ENCODE data around the gene VAC14.

VAC14 gene

DNA sequence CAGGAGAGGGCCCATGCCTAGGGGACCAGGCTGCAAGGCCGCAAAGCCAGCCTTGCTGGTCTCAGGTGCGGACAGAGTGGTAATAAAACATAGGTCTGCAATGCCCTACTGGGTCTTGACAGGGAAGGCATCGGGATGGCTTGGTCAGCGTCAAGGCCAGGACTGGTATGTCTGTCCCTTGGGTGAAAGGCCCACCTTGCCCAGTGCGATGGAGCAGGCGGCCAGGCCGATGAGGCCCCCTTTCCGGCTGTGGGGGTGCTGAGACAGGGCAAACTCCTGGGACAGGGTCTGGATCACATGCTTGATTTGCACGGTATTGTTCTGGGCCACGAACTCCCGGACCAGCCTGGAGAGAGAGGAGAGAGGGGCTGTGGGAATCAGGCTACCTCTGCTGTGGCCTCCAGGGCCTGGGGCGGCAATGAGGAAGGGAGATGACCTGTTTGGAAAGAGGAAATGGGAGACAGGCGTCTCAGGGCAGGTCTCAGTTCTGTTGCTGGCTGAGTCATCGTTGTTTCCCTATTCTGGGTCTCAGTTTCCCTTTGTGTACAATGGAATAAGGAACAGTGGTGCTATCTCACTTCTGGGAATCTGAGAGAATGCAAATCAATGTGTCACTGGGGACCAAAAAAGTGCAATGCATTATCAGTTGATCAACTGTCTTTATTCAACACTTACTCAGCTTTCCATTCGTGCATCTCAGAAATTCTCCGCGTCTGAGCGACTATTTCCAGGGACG is 14.8 kb downstream of the VAC14 start:
- DNase-seq (ENCODE audit: low read depth, low spot score): no peak

DNA sequence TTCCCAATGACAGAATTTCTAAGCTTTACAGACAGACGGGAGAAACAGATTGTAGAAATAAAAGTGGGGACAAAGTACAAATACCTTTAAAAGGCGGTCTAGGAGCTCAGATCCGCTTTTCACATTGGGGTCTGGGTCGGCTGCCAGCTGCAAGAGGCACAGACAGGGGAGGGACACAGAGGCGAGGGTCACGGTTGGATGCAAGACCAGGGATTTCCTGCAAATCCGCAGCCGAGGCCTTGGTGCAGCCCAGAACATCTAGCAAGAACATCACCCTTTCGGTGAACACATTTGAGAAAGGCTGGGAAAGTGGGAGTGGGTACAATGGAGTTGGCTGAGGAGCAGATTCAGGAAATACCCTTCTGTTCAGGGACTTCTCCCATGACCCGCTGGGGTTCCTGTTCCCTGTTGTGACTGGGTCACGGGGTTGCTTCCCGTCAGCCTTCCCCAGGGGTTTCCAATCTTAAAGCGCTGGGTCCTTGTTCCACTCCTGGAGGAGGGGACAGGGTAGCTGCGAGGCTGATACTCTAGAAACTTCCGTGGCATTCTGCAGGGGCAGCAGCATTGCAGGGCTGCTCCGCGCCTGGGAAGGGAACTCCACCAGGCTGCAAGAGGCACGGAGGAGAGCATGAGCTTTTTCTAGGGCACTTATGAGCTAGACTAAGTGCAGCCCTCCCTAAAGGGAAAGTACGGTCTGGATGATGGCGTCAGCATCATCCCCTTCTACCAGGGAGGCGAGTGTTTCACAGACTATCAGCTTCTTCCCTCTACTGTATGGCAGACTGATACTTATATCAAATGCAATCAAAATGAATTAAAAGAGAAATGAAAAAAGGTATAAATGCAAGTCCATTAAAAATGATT is 16.0 kb downstream of the VAC14 start:
- no peak for DNase-seq (ENCODE audit: low read depth, low spot score)

DNA sequence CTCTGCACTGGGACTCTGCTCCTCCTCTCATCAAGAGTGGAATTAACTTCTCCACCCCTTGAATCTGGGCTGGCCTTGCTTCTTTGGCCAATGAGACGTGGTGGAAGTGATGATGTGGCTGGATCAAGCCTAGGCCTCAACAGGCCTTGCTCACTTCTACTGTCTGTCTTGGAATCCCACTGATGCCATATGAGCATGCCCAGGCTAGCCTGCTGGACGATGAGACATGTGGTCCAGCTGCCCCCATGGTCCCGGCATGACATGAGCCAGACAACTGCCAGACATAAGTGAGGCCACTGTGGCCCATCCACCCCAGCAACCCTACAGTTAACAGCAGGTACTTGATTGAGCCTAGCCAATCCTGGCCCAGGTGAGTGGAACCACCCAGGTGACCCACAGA is 18.7 kb downstream of the VAC14 start:
- no peak for DNase-seq (ENCODE audit: low read depth, low spot score)

DNA sequence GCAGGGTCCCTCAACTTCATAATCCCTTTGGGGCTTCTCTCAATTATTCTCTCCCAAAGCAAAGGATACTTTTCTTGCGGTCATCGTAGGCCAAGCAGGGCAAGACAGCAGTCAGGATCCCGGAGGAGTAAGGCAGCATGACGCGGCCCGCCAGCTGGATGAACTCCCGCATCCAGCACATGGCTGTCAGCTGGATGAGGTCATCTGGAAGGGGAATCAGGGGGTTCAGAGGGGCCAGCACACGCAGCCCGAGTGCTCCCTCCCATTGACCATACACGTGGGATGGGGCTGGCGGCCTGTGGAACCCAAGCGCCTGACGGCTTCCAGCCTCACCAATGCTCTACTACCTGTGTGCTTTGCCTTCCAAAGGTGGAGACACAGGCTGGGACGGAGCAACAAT is 19.2 kb downstream of the VAC14 start:
- no peak for DNase-seq (ENCODE audit: low read depth, low spot score)

DNA sequence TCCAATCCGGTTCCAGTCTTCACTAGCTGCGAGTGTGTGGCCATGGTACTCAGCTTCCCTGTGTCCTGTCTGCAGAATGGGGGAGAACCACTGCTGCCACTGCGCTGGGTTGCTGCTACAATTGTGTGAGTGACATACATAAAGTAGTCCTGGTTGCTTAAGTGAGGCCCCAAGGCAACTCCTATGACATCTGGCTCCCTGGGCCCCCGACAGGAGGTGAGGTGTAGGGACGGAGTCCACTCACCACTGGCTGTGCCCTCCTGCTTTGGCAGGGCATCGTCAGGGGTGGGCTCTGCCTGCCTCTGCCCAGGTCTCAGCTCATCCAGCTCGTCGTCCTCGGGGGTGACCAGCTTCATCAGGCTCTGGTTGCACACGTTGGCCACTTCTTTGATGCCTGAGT is 20.4 kb downstream of the VAC14 start:
- no peak for DNase-seq (ENCODE audit: low read depth, low spot score)

DNA sequence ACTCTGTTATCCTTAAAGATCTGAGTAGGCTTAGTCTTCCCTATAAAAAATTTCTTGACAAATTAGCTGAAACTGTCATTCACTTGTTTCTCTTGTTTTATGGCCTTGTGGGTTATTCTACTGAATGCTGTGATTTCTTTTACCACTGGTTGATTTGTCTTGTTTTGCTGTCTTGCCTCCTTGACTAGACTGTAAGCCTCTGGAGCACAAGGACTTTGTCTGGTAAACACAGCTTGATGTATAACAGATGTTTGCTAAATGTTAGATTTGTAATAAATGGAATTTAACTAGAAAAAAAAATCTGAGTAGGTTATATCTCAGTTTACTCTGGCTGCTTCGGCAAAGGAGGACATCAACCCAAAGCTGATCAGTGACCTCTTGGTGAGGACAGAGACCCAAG is 21.6 kb downstream of the VAC14 start:
- no peak for DNase-seq (ENCODE audit: low read depth, low spot score)

DNA sequence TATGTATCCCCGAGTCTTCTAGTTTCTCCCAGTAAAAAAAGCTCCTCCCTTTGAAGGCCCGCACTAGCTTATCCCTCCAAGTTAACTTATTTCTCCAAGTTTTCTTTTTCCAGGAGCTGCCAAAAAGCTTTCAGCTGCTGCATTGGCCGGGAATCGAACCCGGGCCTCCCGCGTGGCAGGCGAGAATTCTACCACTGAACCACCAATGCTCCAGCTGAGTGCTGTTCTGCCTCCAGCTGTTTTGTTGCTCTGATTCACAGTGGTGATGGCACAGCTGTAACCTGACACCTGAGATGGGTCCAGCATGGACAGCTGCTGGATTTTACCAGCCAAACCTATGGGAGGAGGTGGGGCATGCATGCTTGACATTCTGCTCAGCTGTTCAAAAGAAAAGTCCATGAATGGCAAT is 22.1 kb downstream of the VAC14 start:
- peak; percentile 95 for DNase-seq (ENCODE audit: low read depth, low spot score)

DNA sequence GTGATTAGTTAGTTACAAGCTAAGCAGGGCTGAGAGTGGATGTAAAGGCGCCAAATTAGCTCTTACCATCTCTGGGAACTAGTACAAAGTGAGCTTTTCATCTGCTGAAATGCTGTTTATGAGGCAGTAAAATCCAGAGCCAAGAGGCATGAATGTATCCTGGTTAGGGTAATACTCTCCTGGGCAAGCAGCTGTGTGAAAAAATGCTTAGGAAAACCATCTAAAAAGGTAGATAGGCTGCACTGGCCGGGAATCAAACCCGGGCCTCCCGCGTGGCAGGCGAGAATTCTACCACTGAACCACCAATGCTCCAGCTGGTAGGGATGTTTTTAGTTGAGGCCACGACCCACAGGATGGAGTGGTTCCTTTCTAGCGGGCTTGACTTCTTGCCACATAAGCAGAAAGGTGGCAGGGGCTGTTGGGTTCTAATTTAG is 23.0 kb downstream of the VAC14 start:
- peak; percentile 27 for DNase-seq (ENCODE audit: low read depth, low spot score)

DNA sequence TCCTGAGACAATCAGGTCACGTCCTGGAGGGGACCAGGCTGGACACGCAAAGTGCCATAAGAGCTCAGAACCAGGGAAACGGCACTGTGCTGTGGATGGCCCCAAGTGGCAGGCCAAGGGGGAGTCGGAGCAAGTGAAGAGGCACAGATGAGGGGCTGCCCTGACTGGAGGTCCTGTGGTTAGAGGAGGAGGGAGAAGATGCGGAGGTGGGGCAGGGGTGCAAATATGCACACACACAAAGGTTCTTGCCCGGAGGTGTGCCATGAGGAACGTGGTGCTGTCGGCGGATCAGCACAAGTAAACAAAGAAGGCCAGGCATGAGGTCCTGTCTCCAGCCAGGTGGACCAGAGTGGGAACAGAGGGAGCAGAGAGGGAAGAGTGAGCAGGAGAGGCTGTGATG is 23.5 kb downstream of the VAC14 start:
- DNase-seq (ENCODE audit: low read depth, low spot score): no peak

DNA sequence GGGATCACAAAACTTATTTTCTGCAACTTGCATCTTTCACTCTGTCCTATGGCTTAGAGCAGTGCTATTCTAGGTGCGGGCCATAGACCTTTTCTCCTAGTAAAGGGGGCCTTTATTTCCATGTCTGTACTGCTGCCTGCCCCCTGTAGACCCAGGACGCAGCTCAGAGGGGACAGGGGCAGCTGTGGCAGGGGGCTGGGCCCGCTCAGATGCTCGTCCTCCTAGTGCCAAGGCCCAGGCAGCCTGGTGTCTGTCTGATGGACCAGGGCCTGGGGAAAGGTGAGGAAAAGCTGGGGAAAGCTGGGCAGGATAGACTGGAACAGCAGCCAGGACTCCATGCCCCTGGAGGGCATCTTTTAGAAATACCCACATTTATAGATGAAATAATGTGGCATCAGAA is 25.6 kb downstream of the VAC14 start:
- no peak for DNase-seq (ENCODE audit: low read depth, low spot score)

DNA sequence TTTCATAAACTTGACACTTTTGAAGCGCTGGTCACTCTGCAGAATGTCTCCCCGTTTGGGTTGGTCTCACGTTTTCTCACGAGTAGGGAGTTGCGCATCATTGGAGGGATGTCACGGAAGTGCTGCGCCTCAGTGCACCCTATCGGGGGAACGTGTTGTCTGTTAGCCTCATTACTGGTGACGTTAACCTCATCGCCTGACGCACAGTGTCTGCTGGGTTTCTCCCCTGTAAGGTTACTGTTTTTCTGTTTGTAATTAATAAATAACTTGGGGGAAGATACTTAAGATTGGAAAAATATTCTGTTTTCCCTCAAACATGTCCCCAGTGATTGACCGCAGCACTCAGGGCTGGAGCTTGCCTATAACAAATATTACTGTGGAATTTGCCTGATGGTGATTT is 26.7 kb downstream of the VAC14 start:
- no peak for DNase-seq (ENCODE audit: low read depth, low spot score)

DNA sequence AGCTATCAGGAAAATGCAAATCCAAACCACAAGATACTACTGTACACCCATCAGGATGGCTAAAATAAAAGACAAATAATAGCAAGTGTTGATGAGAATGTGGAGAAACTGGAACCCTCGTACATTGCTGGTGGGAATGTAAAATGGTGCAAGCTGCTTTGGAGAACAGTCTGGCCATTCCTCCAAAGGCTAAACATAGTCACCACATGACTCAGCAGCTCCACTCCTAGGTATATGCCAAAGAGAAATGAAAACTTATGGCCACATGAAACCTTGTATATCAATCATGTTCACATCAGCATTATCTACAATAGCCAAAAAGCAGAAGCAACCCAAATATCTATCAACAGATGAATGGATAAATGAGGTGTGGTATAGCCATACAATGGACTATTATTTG is 28.5 kb downstream of the VAC14 start:
- DNase-seq (ENCODE audit: low read depth, low spot score): no peak

DNA sequence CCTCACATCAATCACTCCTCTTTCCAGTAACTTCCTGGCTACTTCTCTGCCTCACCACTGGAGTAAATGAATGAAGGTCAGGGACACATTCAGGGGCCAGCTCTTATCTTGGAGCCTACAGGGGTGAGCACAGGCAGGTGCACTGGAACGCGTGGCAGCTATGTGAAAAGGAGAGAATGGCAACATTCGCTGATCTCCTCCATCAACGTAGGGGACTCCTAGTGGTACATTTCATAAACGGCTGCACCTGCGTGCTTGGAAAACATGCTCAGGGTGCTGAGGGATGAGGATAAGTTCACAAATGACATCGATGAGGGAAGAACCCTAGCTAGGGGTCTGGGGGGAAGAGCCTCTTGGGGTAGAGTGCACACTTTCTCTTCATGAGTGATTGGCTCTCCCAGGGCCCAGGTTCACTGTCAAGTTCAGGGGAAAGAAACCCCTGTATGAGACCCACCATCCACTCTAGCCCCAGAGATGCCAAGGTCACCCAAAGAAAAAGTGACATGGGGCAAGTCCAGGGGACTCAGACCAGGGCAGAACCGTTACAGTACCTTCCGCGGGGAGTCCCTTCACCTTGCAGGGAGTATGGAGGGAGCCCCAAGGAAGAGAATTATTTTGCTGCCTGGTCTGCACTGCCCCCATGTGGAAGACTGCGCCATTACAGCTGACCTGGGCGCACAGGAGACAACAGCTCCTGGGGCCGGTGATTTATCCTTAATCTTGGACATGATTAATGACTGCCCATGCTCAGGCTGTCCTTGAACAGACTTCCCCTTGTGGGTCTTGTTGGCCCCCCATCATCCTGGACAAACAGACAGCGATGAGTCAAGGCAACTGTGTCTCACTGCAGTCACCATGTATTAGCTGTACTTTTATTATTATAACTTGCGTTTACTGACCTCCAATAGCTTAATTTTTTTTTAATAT is 30.1 kb downstream of the VAC14 start:
- peak; percentile 84 for DNase-seq (ENCODE audit: low read depth, low spot score)

DNA sequence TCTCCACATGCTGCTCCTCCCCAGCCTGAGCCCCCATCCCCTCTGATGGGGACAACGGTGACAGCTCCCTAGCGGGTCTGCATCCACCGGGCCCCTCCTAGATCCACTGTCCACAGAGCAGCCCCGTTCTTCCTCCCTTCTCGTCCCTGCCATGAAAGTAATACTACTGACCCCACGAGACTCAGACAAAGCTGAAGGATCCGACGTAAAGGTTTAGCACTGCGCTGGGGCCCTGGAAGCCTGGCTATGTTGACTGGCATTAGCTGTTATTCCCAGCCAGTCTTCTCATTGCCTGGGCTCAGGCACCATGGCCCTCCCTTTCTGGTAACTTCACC is 30.7 kb downstream of the VAC14 start:
- no peak for DNase-seq (ENCODE audit: low read depth, low spot score)

DNA sequence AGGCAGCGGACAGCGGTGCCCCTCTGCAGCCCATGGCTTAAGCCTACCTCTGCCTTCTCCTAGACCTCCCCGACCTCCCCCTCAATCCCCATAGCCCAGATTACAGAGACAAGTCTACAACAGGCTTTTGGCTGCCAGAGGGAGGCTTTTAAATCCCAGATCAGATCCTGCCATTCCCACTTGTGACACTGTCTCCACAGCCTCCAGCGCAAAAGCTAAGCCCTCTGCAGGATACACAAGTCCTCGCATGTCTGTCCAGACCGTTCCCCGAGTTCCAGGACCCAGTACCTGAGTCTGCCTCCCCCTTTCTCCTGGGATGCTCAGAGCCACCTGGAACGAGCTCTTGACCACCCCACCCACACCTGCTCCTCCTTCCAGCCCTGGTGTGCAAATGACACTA is 31.2 kb downstream of the VAC14 start:
- DNase-seq (ENCODE audit: low read depth, low spot score): no peak

DNA sequence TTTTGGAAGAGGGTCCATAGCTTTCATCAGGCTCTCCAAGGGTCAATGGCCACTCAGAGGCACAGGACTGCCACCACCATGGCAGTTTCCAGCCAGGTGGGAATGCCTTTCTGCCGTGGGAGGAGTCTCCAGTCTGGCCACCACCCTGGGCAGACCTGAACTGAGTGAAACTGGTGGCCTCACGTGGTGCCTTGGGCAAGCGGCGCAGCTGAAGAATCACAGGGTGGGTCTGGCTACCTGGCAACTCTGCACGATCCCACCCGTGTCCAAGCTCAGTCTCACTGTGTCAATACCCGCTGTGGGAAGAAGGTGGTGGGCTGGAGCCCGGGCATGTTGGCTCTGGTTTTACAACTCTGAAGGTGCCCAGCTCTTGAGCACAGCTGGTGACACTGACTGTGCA is 31.8 kb downstream of the VAC14 start:
- DNase-seq (ENCODE audit: low read depth, low spot score): no peak

DNA sequence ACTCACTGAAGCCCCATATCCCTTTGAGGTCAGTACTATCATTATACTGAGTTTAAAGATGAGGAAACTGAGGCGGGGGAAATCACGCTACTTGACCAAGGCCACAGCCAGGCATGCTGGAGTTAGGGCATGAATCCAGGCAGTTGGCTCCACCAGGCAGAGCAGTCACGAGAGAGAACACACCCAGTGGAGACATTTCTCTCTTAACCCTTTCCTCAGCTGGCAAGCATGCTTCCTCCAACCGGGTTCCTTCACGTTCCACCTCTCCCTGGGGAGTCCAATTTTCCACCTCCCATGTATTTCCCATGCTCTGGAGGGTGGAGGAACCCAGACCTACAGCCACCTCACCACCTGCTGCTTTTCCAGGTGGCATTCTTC is 32.8 kb downstream of the VAC14 start:
- no peak for DNase-seq (ENCODE audit: low read depth, low spot score)

DNA sequence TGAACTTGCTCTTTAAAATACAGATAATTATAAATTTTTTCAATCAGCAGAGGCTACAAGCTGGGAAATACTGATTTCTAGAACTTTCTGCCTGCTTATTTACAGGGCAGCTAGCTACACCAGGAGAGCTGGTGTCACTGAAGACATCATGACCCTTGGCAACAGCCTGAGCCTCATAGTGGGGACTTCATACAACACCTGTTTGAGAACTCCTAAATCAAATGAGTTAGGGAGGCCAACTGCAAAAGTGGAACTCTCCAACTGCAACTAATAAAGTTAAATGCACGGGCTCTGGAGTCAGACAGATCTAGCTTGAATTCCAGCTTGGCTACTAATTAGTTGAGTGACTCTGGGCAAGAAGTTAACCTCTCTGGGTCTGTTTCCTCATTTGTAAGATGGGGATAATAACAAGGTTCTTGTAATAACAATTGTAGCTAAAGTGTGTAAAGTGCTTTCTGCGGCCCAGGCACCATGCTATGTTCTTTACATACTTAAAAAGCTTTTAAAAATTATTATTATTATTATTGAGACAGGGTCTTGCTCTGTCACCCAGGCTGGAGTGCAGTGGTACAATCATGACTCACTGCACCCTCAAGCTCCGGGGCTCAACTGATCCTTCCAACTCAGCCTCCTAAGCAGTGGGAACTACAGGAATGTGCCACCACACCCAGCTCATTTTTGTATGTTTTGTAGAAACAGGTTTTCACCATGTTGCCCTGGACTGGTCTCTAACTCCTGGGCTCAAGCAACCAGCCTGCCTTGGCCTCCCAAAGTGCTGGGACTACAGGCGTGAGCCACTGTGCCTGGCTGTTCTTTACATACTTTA is 33.4 kb downstream of the VAC14 start:
- no peak for DNase-seq (ENCODE audit: low read depth, low spot score)

DNA sequence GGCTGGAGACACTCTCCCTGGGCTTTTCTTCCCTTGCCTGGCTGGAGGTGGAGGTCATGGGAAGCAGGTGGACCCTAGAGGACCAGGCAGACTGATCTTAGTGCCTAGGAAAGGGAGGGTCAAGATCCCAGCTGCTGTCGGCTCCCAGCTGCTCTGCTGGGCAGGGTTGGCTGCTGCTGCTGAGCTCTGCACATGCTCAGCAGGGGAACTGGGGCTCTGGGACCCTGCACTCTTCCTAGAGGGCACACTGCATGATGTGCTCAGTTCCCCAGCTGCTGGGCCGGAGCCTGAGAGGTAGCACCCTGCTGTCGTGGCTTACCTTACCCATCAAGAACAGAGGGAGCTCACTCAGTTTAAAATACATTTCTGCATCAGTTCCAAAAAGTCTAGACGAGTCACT is 34.3 kb downstream of the VAC14 start:
- DNase-seq (ENCODE audit: low read depth, low spot score): no peak

DNA sequence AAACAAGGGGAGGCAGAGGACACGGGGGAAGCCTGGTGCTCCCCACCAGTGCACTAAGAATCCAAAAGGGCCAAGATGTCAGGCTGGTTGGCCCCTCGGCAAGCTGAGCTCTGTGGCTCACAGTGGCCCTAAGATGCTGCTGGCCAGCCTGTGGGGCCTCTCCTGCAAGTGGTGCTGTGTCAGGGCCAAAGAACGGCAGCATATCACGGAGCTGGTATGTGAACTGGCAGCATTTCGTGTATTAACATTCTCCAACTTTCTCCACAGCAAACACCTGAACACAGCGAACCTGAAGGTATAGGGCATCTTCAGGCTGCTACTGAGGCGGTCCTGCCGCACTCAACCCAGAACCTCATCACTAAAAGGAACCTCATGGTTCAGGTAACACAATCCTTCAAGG is 34.8 kb downstream of the VAC14 start:
- no peak for DNase-seq (ENCODE audit: low read depth, low spot score)

DNA sequence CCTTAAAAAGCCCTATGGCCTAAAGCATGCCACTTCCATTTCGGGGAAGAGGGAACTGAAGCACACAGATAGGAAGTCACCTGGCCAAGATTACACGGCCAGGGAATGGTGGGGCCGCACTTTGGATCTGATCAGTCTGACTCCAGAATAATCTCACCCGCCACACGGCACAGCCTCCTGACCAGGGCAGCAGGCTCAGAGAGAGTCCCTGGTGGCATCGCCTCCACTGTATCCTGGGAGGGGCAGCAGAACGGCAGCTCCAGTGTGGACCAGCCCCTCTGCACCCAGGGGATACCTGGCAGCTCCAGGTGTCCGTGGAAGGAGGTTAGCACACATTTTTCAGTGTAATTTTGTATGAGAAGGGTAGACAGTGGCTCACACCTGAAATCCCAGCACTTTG is 35.5 kb downstream of the VAC14 start:
- DNase-seq (ENCODE audit: low read depth, low spot score): no peak
